Activated CD8-positive, alpha-beta memory T cell treated with anti-CD3 and anti-CD28 coated beads, Interleukin-2, amount 50 U/mL, for 24 hours (primary cell): ENCODE data around the gene SARS2.
"Not testable (repeated sequence)": the region's sequence is repeated elsewhere in the genome, so short reads cannot be mapped to it uniquely, and the experiment has no call there.

ENCODE experiments used
- DNase-seq: peaks from one replicate; pipeline ENCODE4 v3.0.0-alpha.2; 2020; ENCODE audit errors: extremely low read depth

SARS2 gene

GRCh38 chr19:38892841-38893240, 37.7 kb downstream of the SARS2 start:
- DNase-seq: no peak

- DNase-seq: no peak
Observed at GRCh38 chr19:38891771-38892170, 38.8 kb downstream of the SARS2 start.

- DNase-seq: no peak
Observed at GRCh38 chr19:38890686-38891085, 39.9 kb downstream of the SARS2 start.

- DNase-seq: no peak
Observed at GRCh38 chr19:38889803-38890202, 40.8 kb downstream of the SARS2 start.

DNA sequence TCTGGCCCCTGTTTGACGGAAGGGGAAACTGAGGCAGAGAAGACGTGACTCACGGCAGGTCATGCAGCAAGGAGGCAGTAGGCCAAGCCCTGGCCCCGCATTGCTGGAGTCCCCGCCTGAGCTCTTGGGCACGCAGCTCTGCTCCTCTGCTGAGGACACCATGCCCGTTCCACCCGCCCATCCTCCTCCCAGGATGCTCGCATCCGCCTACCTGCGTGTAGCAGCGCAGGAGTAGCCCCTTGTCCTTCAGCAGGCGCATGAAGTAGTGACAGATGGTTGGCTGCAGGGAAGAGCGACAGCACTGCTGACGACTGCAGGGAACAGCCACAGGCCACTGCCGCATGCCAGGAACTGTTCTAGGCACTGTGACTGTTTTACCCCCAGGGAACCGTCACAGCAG, 41.7 kb downstream of the SARS2 start:
- no peak for DNase-seq

DNA sequence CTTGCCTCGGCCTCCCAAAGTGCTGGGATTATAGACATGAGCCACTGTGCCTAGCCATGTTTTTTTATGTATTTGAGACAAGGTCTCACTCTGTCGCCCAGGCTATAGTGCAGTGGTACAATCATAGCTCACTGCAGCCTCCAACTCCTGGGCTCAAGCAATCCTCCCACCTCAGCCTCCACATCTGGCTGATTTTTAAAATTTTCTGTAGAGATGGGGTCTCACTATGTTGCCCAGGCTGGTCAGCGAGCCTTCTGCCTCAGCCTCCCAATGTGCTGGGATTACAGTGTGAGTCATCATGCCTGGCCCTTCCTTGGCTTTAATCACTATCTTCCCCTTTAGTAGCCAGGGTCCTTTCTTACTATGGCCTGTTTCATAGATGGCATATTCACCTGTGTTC, 45.9 kb downstream of the SARS2 start:
- DNase-seq: not testable (repeated sequence)

GRCh38 chr19:38883286-38883685, 47.3 kb downstream of the SARS2 start:
- no peak for DNase-seq

DNA sequence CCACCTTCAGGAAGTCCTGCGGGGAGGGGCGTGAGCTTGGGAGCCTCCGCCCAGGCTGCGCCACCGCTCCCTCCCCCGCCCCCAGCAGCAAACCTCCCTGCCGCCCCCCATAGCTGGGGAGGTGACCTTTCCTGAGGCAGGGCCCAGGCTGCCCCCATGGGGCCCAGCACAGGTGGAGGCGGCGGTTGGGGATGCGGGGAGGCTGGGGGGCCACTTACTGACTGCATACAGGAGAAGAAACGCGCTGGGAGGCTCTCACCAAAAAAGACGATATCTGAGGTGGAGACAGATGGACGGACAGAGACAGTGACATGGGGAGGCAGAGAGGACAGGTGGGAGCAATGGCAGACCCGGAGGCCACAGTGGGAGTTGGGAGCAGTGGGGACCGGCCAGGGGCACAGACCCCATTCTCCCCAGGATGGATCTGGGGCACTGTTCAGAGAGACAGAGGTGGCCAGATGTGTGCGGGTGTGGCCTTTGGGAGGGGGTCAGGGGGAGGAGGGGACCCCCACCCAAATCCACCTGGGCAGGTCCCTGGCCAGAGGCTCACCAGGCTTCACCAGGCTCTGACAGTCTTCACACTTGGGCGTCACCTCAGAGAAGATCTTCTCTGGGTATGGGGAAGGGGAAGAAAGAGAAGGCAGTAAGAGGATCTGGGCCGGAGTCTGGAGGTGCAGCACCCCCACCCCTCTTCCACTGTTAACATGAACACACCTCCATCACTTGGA, 49.5 kb downstream of the SARS2 start:
- DNase-seq: no peak

DNA sequence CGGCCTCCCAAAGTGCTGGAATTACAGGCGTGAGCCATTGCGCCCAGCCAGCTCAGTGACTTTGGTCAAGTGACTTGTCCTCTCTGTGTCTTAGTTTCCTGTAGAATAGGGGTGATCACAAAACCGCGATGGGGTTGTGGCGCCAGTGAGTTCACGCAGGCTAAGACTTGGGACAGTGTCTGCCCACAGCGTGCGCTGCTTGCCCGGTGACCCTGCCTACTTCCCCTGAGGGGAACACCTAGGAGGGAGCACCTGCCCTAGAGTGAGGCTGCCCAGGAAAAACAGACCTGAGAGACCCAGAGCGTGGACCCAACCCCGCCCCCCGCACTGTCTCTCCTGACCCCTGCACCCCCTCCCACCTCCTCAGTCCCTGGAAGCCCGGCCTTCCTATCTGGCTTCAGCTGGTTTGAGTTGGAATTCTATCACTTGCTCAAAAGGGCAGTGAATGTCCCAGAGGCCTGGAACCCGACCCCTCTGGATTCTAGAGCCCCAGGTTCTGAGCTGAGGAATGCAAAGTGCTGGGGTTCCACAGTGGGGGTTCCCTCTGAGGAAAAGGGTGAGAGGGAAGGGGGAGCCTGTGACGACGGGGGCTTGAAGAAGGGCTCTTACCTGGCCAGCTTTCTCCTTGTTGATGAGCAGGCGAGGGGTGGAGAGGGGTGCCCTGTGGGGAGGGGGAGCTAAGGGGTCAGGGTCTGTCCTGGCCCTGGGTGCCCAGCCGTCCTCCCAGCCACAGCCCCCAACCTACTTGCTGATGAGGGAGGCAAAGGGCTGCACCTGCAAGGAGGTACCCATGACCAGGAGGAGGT, 50.3 kb downstream of the SARS2 start:
- no peak for DNase-seq

DNA sequence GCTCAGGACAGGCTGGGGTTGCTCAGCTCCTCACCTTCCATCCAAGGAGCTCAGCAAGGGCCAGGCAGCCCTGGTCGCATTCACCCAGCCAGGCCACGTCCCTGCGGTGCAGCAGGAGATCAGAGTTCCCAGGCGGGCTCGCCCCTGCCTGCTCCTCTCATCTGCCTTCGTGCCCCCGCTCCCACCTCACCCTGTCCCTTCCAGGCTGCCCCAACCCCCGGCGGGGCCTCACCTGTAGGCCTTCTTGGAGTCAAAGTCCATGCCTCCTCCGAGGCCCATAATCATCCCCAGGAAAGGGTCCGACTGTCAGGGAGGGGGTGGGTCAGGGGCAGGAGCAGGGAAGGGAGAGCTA, 51.2 kb downstream of the SARS2 start:
- no peak for DNase-seq

- DNase-seq: no peak
Observed at GRCh38 chr19:38878575-38879399, 51.8 kb downstream of the SARS2 start.

- DNase-seq: no peak
Observed at GRCh38 chr19:38877781-38878574, 52.6 kb downstream of the SARS2 start, which contains the start of gene RINL. Gene RINL, minus strand, starts transcription at chr19:38878275. Its CDS starts 1,533 bp downstream, at chr19:38876742.

DNA sequence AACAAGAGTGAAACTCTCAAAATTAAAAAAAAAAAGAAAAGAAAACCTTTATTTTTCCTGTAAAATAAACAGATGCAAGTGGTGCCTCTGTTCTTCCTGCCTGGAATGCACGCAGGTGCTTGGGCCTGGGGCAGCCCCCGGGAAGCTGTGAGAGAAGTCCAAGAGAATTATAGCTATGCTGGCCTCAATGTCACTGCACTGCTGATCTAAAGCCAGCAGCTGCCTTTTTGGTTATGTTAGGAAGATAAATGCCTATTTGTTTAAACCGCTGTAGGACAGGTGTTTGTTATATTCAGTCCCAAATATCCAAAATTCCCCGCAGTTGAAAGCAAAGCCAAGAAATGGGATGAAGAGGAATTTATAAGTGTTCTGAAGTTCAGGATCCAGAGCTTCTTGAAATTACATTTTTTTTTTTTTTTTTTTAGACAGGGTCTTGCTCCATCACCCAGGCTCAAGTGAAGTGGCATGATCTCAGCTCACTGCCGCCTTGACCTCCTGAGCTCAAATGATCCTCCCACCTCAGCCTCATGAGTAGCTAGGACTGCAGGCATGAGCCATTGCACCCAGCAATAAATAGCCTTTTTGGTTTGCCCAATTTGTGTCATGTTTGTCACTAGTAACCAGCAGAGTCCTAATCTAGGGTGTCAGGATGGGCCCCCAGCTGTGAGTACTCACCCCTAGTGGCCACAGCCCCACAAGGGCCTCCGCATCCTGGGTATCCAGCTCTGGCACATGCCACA, 54.7 kb downstream of the SARS2 start:
- no peak for DNase-seq

GRCh38 chr19:38873400-38873799, 57.2 kb downstream of the SARS2 start:
- not testable (repeated sequence) for DNase-seq

GRCh38 chr19:38870612-38871011, 60.0 kb downstream of the SARS2 start:
- no peak for DNase-seq

DNA sequence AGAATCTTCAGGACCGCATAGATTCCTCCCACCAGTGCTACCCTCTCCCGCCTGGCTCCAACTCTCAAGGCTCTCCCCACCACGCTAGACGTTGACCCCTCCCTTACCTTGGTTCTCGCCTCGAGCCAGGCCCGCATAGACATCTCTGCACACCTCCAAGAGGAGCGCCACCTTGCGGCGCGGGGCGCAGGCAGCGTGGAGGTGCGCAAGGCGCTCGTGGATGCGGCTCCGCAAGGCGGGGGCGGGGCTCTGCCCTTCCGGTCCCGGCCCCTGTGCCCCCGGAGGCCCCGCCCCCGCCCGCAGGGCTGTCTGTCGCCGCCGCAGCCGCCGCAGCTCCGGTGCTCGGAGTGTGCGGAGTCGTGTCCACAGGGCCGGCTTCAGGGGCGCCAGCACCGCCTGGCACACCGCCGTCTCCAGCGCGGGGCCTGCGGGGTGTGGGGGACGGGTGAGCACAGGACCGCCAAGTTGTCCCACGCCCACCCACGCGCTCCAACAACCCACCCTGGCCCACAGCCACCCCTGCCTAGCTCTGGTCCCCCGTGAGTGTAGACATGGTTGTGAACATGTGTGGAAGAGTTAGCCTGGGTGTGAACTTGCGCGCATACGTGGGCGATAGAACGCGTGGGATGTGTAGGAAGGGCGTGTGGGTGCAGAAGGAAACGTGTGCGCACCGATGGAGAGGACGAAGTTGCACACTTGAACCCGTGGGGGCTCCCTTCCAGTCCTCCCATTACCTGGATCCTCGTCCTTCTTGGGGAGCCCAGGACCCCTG, 60.5 kb downstream of the SARS2 start:
- peak; percentile 77 for DNase-seq

DNA sequence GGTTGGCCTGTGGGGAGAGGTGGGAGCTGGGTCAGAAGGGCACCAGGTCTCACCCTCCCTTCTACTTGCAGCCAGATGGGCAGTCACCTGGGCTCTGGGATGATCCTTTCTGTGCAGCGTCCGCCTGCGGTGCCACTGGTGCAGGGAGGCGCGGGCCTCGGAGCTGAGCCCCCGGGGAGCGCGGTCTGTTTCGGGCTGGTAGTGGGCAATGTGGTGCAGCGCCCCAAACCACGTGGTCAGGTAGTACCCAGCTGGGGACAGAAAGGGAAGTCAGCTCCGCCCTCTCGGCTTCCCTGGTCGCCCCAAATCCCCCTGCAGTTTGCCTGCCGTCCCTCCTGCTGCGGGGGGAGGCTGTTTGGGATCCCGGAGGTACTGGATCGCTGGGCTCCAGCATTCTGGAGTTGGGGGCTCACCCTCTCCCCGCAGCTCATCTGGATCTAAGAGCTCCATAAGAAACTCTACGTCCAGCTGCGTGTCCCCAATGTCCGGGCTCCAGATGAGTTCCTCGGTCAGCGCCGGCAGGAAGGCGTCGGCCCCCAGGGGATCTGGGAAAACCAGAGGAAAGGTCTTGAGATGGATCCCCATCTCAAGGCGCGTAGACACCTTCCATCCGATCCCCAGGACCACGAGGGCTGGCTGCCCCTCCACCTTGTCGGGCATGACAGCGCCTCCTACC, 61.3 kb downstream of the SARS2 start:
- DNase-seq: no peak

DNA sequence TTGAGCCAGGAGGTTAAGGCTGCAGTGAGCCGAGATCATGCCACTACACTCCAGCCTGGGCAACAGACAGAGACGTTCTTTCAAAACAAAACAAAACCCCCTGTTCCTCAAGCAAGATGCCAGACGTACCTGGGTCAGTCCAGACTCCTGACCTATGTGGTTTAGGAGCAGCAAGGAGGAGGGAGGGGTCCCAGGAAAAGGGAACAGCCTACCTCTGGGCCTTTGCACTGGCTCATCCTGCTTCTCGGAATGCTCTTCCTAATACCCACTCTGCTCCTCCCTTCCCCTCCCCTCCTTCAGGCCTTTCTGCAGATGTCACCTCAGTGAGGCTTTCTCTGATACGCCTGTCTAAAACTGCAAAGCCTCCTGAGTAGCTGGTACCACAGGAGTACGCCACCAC, 62.0 kb downstream of the SARS2 start:
- DNase-seq: no peak

- no peak for DNase-seq
Observed at GRCh38 chr19:38867171-38867780, 63.3 kb downstream of the SARS2 start.
